ENCODE data around the gene CNTROB. TPM values are rescaled to one million over a fixed set of nuclear protein-coding genes. Genes with fewer than 3 reads are reported as not detected.

Gene CNTROB
- total RNA-seq, 1 experiment from 2014 or later, result 24.2 TPM

DNA sequence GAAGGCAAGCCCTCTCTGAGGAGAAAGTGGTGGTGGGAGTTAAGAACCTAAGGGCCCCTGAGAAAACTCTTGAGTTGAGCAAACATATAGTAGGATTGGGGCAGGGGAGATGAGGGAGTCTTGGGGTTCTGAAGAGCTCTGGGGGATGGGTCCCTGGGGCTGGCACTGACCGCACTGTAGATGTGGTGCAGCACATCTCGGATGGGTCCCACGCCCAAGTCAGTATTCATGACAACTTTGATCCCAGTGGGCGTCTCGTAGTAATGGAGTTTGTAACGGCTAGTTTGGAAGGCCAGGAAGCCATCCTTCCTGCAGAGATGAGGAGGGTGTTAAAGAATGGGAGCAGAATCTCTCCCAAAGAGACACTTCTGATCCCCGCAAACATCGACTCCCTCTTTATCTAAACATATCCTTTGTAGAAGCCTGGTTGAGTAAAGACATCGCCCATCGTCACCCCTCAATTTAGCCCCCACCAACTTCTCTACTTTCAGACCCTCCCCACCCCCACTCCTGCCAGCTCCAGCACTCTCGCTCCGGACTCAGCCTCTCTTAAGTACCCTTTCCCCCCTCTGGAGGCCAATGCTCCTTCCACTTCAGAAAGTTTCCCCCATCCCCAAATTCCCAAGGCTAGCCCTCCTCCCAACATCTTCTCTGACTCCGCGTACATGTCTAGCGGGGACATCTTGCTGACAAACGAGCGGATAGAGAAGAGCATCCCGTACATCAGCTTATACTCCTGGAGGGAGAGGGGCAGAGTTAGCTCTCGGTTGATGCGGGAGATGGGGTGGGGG, 970 bp upstream of the CNTROB start:
- peaks cover 11% of the 10 kb centered on the region for H3K4me1 Mint-ChIP-seq (ENCODE audit: low read depth, unreplicated experiment)
- TSS peak; percentile 92 for BruUV-seq (replicated peaks)
- H3K27ac Mint-ChIP-seq (ENCODE audit: unreplicated experiment), result peak overlapping the region; percentile 97
- no peaks in the 10 kb centered on the region for H3K27me3 Mint-ChIP-seq (ENCODE audit: insufficient read depth, unreplicated experiment)
- DNase-seq, result no peak
- intact Hi-C loops (cut with micrococcal nuclease; ENCODE audit: unreplicated experiment), result loop anchor here (5.0 kb wide), 1 partner anchor 61 kb away; no protein-coding TSS in a partner anchor
- H3K4me3 Mint-ChIP-seq (ENCODE audit: unreplicated experiment), result peak overlapping the region; percentile 99
- H3K9me3 ChIP-seq, result no peaks in the 10 kb centered on the region
- no peaks in the 10 kb centered on the region for H3K9me3 Mint-ChIP-seq (ENCODE audit: unreplicated experiment)
- POLR2A ChIA-PET, result interaction anchor here (0.7 to 1.8 kb wide), 4 partner anchors 14 to 96 kb away, joined by 3 to 10 read pairs (median 5); partner anchors contain the start of gene RNF227
- H3K4me1 ChIP-seq, result 0 out of 2 replicates have a peak, but pooled peaks cover 2% of the 10 kb centered on the region
- CTCF ChIA-PET, result interaction anchor here (0.7 to 3.1 kb wide), 8 partner anchors 15 to 455 kb away, joined by 3 to 14 read pairs (median 6); partner anchors contain the start of genes NAA38 and RNF227
- no peak for TF ChIP-seq CTCF (IDR thresholded peaks at IDR 0.05; ENCODE audit: insufficient read depth in 1 of 2, low read depth in 1 of 2, low read length in 1 of 2, severe bottlenecking in 1 of 2, unreplicated experiment in 1 of 2)
- H3K36me3 ChIP-seq (ENCODE audit: control insufficient read depth, insufficient read depth, low read length), result no peaks in the 10 kb centered on the region
- peaks cover 6% of the 10 kb centered on the region for H3K36me3 Mint-ChIP-seq (ENCODE audit: insufficient read depth, unreplicated experiment)
- H3K4me3 ChIP-seq (ENCODE audit: low read depth, low read length), result peak overlapping the region; percentile 72
- H3K27me3 ChIP-seq (replicated peaks; ENCODE audit: control insufficient read depth, insufficient read depth, low read length), result no peaks in the 10 kb centered on the region

GRCh38 chr17:7932483-7932891, 481 bp downstream of the CNTROB start:
- Mint-ChIP-seq H3K27me3 (ENCODE audit: insufficient read depth, unreplicated experiment) (no peaks in the 10 kb centered on the region), H3K36me3 (ENCODE audit: insufficient read depth, unreplicated experiment) (peaks cover 6% of the 10 kb centered on the region), H3K9me3 (ENCODE audit: unreplicated experiment) (no peaks in the 10 kb centered on the region), H3K27ac (ENCODE audit: unreplicated experiment) (peak overlapping the region; percentile 97), H3K4me3 (ENCODE audit: unreplicated experiment) (peak overlapping the region; percentile 99), H3K4me1 (ENCODE audit: low read depth, unreplicated experiment) (peaks cover 11% of the 10 kb centered on the region)
- H3K36me3 ChIP-seq (ENCODE audit: control insufficient read depth, insufficient read depth, low read length), result no peaks in the 10 kb centered on the region
- ChIA-PET CTCF (interaction anchor here (0.7 to 3.1 kb wide), 9 partner anchors 17 to 124 kb away, joined by 3 to 14 read pairs (median 5); partner anchors contain the start of genes NAA38 and RNF227), POLR2A (interaction anchor here (0.5 to 1.8 kb wide), 3 partner anchors 15 to 212 kb away, joined by 4 to 10 read pairs (median 7); partner anchors contain the start of gene RNF227)
- intact Hi-C loops (cut with micrococcal nuclease; ENCODE audit: unreplicated experiment), result loop anchor here (1.0 to 5.0 kb wide), 2 partner anchors 19 to 60 kb away; no protein-coding TSS in a partner anchor
- TF ChIP-seq CTCF (IDR thresholded peaks at IDR 0.05; ENCODE audit: insufficient read depth in 1 of 2, low read depth in 1 of 2, low read length in 1 of 2, severe bottlenecking in 1 of 2, unreplicated experiment in 1 of 2), result no peak
- BruUV-seq (replicated peaks), result TSS peak; percentile 73
- H3K27me3 ChIP-seq (replicated peaks; ENCODE audit: control insufficient read depth, insufficient read depth, low read length), result no peaks in the 10 kb centered on the region
- 0 out of 2 replicates have a peak, but pooled peaks cover 2% of the 10 kb centered on the region for H3K4me1 ChIP-seq
- peak overlapping the region; percentile 80 for H3K4me3 ChIP-seq (ENCODE audit: low read depth, low read length)
- H3K9me3 ChIP-seq, result no peaks in the 10 kb centered on the region
- no peak for DNase-seq

DNA sequence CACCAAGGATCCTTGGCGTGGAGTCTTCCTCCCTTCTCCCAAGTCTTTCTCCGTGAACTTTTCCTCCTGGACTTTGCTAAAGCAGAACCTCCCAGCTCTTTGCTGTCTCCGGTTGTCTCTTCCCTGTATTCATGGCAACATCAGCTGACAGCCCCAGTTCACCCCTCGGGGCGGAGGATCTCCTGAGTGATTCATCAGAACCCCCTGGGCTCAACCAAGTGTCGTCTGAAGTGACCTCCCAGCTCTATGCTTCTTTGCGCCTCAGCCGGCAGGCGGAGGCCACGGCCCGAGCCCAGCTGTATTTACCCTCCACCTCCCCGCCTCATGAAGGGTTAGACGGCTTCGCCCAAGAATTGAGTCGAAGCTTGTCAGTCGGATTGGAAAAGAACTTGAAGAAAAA, 943 bp downstream of the CNTROB start:
- no TSS peak for BruUV-seq (replicated peaks)
- peaks cover 6% of the 10 kb centered on the region for H3K36me3 Mint-ChIP-seq (ENCODE audit: insufficient read depth, unreplicated experiment)
- H3K27me3 Mint-ChIP-seq (ENCODE audit: insufficient read depth, unreplicated experiment), result no peaks in the 10 kb centered on the region
- peak overlapping the region; percentile 99 for H3K4me3 Mint-ChIP-seq (ENCODE audit: unreplicated experiment)
- Histone ChIP-seq H3K36me3 (ENCODE audit: control insufficient read depth, insufficient read depth, low read length) (no peaks in the 10 kb centered on the region), H3K27me3 (replicated peaks; ENCODE audit: control insufficient read depth, insufficient read depth, low read length) (no peaks in the 10 kb centered on the region), H3K9me3 (no peaks in the 10 kb centered on the region), H3K4me3 (ENCODE audit: low read depth, low read length) (peak overlapping the region; percentile 80), H3K4me1 (0 out of 2 replicates have a peak, but pooled peaks cover 2% of the 10 kb centered on the region)
- H3K27ac Mint-ChIP-seq (ENCODE audit: unreplicated experiment), result peak overlapping the region; percentile 97
- peaks cover 11% of the 10 kb centered on the region for H3K4me1 Mint-ChIP-seq (ENCODE audit: low read depth, unreplicated experiment)
- peak; percentile 29 to 40 for DNase-seq
- intact Hi-C loops (cut with micrococcal nuclease; ENCODE audit: unreplicated experiment), result loop anchor here (1.0 to 5.0 kb wide), 2 partner anchors 20 to 59 kb away; no protein-coding TSS in a partner anchor
- peak in 1 of 2 experiments; percentile 30 for TF ChIP-seq CTCF (IDR thresholded peaks at IDR 0.05; ENCODE audit: insufficient read depth in 1 of 2, low read depth in 1 of 2, low read length in 1 of 2, severe bottlenecking in 1 of 2, unreplicated experiment in 1 of 2)
- ChIA-PET CTCF (interaction anchor here (0.7 to 3.1 kb wide), 7 partner anchors 17 to 123 kb away, joined by 3 to 14 read pairs (median 7); partner anchors contain the start of gene RNF227), POLR2A (interaction anchor here (1.8 kb wide), 1 partner anchor 17 kb away, joined by 10 read pairs; the partner anchor contains the start of gene RNF227)
- H3K9me3 Mint-ChIP-seq (ENCODE audit: unreplicated experiment), result no peaks in the 10 kb centered on the region
